Sigmoid colon (tissue), 7 donors: ENCODE data around the gene IL16. TPM values are rescaled to one million over a fixed set of nuclear protein-coding genes. Genes with fewer than 3 reads are reported as not detected.
"Not testable (repeated sequence)": the region's sequence is repeated elsewhere in the genome, so short reads cannot be mapped to it uniquely, and the experiment has no call there.

Experiments used
- DNase-seq: peaks from one replicate; pipeline ENCODE4 v3.0.0-alpha.2; 2019
- H3K27ac ChIP-seq, 4 donors: fragments of 200-600 bp; sonication (generic); one replicate each; pipeline ENCODE4 v1.5.1; 2016 to 2019; ENCODE audit warnings: mild to moderate bottlenecking in 1 of 4
- H3K27me3 ChIP-seq, 3 donors: fragments of 200-600 bp; sonication (generic); one replicate each; pipeline ENCODE4 v1.5.1; 2019; ENCODE audit warnings: mild to moderate bottlenecking in 1 of 3
- H3K36me3 ChIP-seq, 4 donors: fragments of 200-600 bp; sonication (generic); one replicate each; pipeline ENCODE4 v1.5.1; 2016 to 2019
- H3K4me1 ChIP-seq, 4 donors: fragments of 200-600 bp; sonication (generic); one replicate each; pipeline ENCODE4 v1.5.1; 2017 to 2019
- H3K4me3 ChIP-seq, 4 donors: fragments of 200-600 bp; sonication (generic); one replicate each; pipeline ENCODE4 v1.5.1; 2017 to 2019; ENCODE audit warnings: mild to moderate bottlenecking in 2 of 4, moderate library complexity in 1 of 4
- H3K9me3 ChIP-seq, 4 donors: fragments of 200-600 bp in 3 of 4; sonication (generic) in 3 of 4; one replicate each; pipeline versions ENCODE4 v1.5.1 to v1.6.1; 2013 to 2019
- EP300 ChIP-seq, 4 donors: sonication (generic); formaldehyde crosslinking; IDR thresholded peaks; one replicate each; pipeline ENCODE4 v1.6.1; 2017; ENCODE audit warnings: antibody characterized with exemption in 4 of 4
- POLR2A ChIP-seq, 2 donors: fragments of 450-650 bp; IDR thresholded peaks; one replicate each; pipeline ENCODE4 v1.6.1; 2016; ENCODE audit warnings: antibody characterized with exemption in 2 of 2, mild to moderate bottlenecking in 2 of 2, moderate library complexity in 2 of 2
- POLR2AphosphoS5 ChIP-seq, 4 donors: sonication (generic); formaldehyde crosslinking; IDR thresholded peaks; one replicate each; pipeline ENCODE4 v1.6.1; 2017; ENCODE audit warnings: antibody characterized with exemption in 4 of 4
- WGBS, 2 donors: extraction: QIAGEN DNeasy Blood & Tissue Kit; methylation state at CpG; one replicate each; pipeline ENCODE4 v1.1.7; 2013; 5-methylcytosine and 5-hydroxymethylcytosine counted together
- intact Hi-C: fragments of 100-400 bp; cut with DNase I; formaldehyde crosslinking; loops from one replicate; pipeline ENCODE4 v1.15.1; 2023
- polyA plus RNA-seq, 3 donors: library from polyadenylated mRNA; stranded (reverse); fragments of 200-250 nt; gene quantifications; one replicate each; pipeline ENCODE4 v1.2.3, GENCODE V29; 2013
- total RNA-seq, 4 donors: library from RNA; depleted of rRNA; stranded (reverse); fragments of >200 nt; gene quantifications; one replicate each; pipeline ENCODE4 v1.1.0, GENCODE V29; 2016
- TF ChIP-seq, protein P1 (sequence below), 4 experiments: fragments of 450-650 bp in 3 of 4; fragments of 200-600 bp in 1 of 4; IDR thresholded peaks; one replicate each; pipeline ENCODE4 v1.5.1; 2016 to 2019; ENCODE audit warnings: antibody characterized with exemption in 4 of 4, mild to moderate bottlenecking in 3 of 4, moderate library complexity in 2 of 4
- donor health status: healthy with polysubstance abuse.
- donor health status: Bipolar disorder and iron deficiency.
- donor health status: healthy.

The IL16 gene
- total and polyA plus RNA-seq, 7 donors = 3.0 to 52.8 (median 8.9) TPM

GRCh38 chr15:81206018-81206417 lies 9.3 kb downstream of the IL16 start:
- Histone ChIP-seq H3K4me3 (no peak overlapping the region), H3K27me3 (no peaks in the 10 kb centered on the region), H3K4me1 (no peaks in the 10 kb centered on the region), H3K9me3 (no peaks in the 10 kb centered on the region), H3K36me3 (no peaks in the 10 kb centered on the region), H3K27ac (no peak overlapping the region)
- intact Hi-C loops = no loop called here
- DNase-seq = no peak
- WGBS, 2 donors = 89 to 95% methylated on average over 3 of the region's 3 CpGs
- TF ChIP-seq POLR2A (IDR thresholded peaks at IDR 0.05) (no peak), EP300 (IDR thresholded peaks at IDR 0.05) (no peak), POLR2AphosphoS5 (IDR thresholded peaks at IDR 0.05) (no peak)
- TF ChIP-seq, protein P1, sequence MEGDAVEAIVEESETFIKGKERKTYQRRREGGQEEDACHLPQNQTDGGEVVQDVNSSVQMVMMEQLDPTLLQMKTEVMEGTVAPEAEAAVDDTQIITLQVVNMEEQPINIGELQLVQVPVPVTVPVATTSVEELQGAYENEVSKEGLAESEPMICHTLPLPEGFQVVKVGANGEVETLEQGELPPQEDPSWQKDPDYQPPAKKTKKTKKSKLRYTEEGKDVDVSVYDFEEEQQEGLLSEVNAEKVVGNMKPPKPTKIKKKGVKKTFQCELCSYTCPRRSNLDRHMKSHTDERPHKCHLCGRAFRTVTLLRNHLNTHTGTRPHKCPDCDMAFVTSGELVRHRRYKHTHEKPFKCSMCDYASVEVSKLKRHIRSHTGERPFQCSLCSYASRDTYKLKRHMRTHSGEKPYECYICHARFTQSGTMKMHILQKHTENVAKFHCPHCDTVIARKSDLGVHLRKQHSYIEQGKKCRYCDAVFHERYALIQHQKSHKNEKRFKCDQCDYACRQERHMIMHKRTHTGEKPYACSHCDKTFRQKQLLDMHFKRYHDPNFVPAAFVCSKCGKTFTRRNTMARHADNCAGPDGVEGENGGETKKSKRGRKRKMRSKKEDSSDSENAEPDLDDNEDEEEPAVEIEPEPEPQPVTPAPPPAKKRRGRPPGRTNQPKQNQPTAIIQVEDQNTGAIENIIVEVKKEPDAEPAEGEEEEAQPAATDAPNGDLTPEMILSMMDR (IDR thresholded peaks at IDR 0.05) = no peak

GRCh38 chr15:81207987-81208386 lies 11.3 kb downstream of the IL16 start:
- H3K4me1 ChIP-seq, intact Hi-C loops, H3K27ac ChIP-seq, H3K36me3 ChIP-seq, H3K9me3 ChIP-seq, H3K4me3 ChIP-seq, DNase-seq, H3K27me3 ChIP-seq: not testable (repeated sequence)
- 50 to 88% methylated on average over 1 of the region's 1 CpG for WGBS, 2 donors

GRCh38 chr15:81209635-81210034 lies 13.0 kb downstream of the IL16 start:
- DNase-seq = no peak
- no peak overlapping the region for H3K4me3 ChIP-seq
- peaks cover 0 to 3% (median 0%) of the 10 kb centered on the region in 4 donors for H3K9me3 ChIP-seq
- no peaks in the 10 kb centered on the region for H3K36me3 ChIP-seq
- TF ChIP-seq, protein P1 (IDR thresholded peaks at IDR 0.05) = no peak
- TF ChIP-seq POLR2A (IDR thresholded peaks at IDR 0.05) = no peak
- TF ChIP-seq EP300 (IDR thresholded peaks at IDR 0.05) = no peak
- no peak for TF ChIP-seq POLR2AphosphoS5 (IDR thresholded peaks at IDR 0.05)
- no peaks in the 10 kb centered on the region for H3K4me1 ChIP-seq
- intact Hi-C loops = no loop called here
- no peaks in the 10 kb centered on the region for H3K27me3 ChIP-seq
- H3K27ac ChIP-seq = no peak overlapping the region
- 68 to 83% methylated on average over 5 of the region's 5 CpGs for WGBS, 2 donors

- Histone ChIP-seq H3K27ac (no peak overlapping the region), H3K9me3 (peaks cover 0 to 7% (median 0%) of the 10 kb centered on the region in 4 donors), H3K4me1 (no peaks in the 10 kb centered on the region), H3K27me3 (no peaks in the 10 kb centered on the region), H3K36me3 (no peaks in the 10 kb centered on the region), H3K4me3 (no peak overlapping the region)
- TF ChIP-seq POLR2A (IDR thresholded peaks at IDR 0.05) (no peak), EP300 (IDR thresholded peaks at IDR 0.05) (no peak), POLR2AphosphoS5 (IDR thresholded peaks at IDR 0.05) (no peak)
- TF ChIP-seq, protein P1 (IDR thresholded peaks at IDR 0.05) = no peak
- intact Hi-C loops = no loop called here
- DNase-seq = no peak
- WGBS, 2 donors = 83 to 89% methylated on average over 4 of the region's 4 CpGs
Observed at GRCh38 chr15:81211376-81211775, 14.7 kb downstream of the IL16 start.

GRCh38 chr15:81213982-81214381 lies 17.3 kb downstream of the IL16 start:
- Histone ChIP-seq H3K36me3 (no peaks in the 10 kb centered on the region), H3K27me3 (no peaks in the 10 kb centered on the region), H3K9me3 (peaks cover 0 to 7% (median 0%) of the 10 kb centered on the region in 4 donors), H3K4me3 (no peak overlapping the region), H3K4me1 (no peaks in the 10 kb centered on the region), H3K27ac (no peak overlapping the region)
- TF ChIP-seq POLR2A (IDR thresholded peaks at IDR 0.05) (no peak), EP300 (IDR thresholded peaks at IDR 0.05) (no peak), POLR2AphosphoS5 (IDR thresholded peaks at IDR 0.05) (no peak)
- TF ChIP-seq, protein P1 (IDR thresholded peaks at IDR 0.05) = no peak
- no peak for DNase-seq
- intact Hi-C loops = no loop called here
